GM19455 (cell line): ENCODE data around the gene AVP.
"Not testable (repeated sequence)": the region's sequence is repeated elsewhere in the genome, so short reads cannot be mapped to it uniquely, and the experiment has no call there.

Experiments
- ATAC-seq: cut with Tn5 transposase; IDR thresholded peaks from one replicate; pipeline ENCODE4 v1.9.1; 2021; ENCODE audit not compliant: unreplicated experiment

The AVP gene

DNA sequence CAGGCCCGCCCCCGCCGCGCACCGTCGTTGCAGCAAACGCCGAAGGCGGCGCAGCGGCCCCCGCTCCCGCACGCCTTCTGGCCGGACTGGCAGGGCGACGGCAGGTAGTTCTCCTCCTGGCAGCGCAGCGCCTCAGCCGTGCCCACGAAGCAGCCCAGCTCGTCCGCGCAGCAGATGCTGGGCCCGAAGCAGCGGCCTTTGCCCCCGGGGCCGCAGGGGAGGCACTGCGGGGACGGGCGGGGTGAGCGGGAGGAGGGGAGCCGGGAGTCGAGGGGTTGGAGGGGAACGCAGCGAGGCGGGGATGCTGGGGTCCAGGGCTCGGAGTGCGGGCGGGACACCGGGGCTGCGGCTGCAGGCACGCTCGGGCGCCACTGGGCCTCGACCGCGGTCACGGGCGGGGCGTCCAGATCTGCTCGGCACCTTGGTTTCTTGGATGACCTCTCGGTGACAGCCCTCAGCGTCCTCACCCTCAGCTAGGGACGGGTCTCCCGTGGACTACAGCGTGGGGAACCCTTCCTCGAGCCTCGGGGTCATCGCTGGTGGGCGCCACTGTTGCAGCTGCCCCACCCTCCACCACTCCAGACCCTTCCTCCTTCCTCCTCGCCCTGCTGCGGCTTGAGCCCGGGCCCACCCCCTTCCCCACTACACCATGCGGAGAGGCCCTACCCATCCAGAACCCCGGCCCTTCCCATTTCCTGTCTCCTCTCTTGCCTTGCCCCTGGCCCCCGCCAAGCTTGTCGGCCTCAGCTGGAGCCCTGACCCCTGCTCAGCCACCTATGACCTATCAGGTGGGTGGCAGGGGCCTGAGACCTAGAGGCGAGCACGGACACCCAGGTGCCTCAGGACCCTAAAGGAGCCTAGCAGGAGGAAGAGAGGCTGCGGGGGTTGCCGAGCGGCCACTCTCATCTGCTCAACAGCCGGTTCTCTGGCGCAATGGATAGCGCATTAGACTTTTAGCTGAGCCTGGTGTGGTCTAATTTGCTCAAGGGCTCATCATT is 1.3 kb downstream of the AVP start:
- ATAC-seq: no peak

DNA sequence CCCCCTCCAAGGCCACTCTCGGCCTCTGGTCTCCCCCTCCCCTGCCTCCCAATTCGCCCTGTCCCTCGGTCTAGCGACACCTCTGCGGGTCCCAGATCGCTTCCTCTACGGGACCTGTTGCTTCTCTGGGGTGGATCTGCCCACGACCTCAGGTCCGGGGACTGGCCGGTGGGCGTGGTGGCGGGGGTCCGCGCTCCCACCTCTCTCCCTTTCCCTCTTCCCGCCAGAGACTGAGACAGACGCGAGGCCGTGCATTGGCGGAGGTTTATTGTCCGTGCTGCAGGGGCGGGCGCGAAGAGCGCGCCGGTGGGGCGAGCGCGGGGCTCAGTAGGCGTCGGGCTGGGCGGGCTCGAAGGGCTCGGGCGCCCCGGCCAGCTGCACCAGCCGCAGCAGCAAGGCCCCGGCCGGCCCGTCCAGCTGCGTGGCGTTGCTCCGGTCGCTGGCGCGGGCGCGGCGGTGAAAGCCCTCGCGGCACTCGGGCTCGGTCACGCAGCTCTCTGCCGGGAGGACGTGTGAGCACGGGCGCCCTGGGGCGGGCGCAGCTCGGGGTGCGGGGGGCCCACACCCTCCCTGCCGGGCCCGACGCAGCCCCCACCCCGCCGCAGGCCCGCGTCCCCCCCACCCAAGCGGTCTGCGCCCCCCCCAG is 2.1 kb downstream of the AVP start:
- ATAC-seq: no peak

DNA sequence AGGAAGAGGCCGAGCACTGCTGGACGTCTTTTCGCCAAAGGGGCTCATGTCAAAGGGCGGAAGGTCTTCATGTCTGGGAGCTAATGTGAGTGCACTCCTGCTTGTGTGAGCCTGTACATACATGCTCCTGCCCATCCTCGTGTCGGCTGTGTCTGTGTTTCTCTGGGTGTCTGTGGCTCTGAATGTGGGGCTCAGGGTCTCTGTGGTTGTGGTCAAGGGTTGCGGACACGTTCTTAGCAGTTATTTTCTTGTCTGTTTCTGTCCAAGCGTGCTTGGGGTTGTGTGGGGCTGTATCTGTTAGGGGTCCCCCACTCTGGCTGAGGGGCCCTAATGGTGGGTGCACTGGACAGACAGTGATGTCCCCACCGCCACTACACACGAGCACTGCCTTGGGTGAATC is 2.9 kb downstream of the AVP start:
- no peak for ATAC-seq

DNA sequence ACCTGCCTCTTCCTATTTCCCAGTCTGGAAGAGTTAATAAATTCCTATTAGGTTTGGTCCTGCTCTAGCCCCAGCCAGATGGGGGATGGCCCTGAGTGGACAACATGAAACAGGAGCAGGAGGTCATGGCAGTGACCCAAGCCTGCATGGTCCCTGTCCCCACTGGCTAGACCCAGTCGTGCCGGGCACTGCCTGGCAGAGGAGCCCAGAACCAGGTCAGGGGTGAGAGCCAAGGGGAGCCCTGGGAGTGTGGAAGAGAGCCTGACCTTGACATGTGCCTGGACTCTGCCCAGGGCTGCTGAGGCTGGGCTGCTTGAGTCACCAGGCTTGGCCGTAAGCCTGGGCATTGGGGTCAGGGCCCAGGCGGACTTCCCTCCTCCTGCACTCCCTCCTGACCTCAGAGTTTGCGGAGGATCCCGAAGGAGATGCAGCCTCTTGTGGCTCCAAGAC is 3.6 kb downstream of the AVP start:
- no peak for ATAC-seq

DNA sequence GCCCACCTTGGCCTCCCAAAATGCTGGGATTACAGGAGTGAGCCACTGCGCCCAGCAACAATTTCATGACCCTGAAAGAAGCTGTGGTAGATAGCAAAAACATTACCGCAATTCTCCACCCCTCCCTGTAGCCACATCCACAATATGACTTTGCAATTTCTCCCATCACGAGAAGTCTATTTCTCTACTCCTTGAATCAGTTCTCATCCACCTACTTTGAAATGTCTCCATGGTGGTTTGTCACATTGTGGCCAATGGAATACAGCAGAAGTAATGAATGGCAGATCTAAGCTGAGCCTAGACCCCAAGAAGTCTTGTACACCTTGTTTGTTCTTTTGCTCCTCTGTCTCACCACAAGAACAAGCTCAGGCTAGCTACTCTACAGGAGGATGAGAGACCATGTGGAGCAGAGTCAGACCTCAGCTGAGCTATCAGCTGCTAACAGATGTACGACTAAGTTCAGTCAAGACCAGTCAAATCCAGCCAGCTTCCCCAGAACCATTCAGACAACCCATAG is 6.8 kb downstream of the AVP start:
- ATAC-seq: no peak

DNA sequence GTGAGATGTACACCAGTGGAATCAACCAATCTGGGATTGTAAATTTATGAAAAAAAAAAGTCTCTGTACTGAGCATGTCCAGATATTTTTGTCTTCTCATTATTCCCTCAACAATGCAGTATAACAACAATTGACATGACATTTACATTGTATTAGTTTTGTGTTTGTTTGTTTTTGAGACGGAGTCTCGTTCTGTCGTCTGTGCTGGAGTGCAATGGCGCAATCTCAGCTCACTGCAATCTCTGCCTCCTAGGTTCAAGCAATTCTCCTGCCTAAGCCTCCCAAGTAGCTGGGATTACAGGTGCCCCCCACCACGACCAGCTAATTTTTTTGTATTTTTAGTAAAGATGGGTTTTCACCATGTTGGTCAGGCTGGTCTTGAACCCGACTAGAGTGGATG is 9.2 kb downstream of the AVP start:
- ATAC-seq: not testable (repeated sequence)

DNA sequence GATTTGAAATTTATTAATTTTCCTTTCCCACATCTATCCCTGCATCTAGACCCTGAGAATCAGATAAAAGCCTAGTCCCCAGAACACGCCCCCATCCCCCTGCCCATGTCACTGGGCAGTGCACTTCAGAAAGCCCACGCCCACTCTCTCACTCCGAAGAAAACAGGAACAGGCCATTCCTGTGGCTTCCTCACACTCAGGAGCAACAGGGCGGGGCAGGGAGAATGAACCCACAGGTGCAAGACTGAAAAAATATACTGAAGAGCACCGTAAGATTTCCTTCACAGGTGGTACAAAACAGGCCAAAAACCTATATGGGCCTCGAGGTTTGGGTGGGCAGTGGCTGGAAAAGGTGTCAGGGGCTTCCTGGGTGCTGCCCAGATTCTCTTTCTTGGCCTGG is 9.7 kb downstream of the AVP start:
- ATAC-seq: no peak

DNA sequence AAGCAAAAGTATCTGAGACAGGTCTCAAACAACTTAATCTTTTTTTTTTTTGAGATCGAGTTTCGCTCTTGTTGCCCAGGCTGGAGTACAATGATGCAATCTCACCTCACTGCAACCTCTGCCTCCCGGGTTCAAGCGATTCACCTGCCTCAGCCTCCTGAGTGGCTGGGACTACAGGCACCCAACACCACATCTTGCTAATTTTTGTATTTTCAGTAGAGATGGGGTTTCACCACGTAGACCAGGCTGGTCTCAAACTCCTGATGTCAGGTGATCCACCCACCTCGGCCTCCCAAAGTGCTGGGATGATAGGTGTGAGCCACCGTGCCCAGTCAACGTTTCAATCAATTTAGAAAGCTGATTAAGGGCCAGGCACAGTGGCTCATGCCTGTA is 11.3 kb downstream of the AVP start:
- ATAC-seq: not testable (repeated sequence)

DNA sequence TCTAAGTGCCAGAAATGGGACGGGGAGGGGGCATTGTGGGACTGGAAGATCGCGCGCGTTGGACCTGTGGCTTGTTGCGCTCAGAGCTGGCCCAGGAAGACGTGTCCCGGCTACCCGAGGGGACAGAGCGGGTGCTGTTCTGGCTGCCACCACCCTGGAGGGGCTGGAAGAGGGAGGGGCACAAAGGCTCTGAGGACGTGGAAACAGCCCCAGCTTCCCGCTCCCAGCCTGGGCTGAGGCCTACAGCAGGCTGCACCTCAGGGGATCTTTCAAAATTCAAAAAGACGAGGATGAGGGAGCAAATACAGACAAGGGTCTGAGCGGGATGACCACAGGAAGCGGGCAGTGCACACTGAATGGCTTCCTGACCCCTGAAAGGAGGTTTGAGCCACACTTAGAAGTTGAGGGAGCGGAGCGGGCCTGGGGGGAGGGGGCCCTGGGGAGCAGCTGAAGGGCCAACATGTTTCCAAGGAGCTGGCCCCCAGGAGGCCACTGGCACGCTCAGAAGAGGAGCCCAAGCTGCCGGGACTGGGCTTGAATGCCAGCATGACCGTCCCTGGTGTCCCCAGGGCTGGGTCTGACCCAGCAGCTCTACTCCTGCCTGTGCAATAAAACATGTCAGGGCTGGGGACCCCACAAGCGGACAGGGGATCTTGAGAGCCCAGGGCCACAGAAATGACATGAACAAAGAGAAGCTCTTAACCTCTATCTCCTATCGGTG is 11.8 kb downstream of the AVP start:
- no peak for ATAC-seq

DNA sequence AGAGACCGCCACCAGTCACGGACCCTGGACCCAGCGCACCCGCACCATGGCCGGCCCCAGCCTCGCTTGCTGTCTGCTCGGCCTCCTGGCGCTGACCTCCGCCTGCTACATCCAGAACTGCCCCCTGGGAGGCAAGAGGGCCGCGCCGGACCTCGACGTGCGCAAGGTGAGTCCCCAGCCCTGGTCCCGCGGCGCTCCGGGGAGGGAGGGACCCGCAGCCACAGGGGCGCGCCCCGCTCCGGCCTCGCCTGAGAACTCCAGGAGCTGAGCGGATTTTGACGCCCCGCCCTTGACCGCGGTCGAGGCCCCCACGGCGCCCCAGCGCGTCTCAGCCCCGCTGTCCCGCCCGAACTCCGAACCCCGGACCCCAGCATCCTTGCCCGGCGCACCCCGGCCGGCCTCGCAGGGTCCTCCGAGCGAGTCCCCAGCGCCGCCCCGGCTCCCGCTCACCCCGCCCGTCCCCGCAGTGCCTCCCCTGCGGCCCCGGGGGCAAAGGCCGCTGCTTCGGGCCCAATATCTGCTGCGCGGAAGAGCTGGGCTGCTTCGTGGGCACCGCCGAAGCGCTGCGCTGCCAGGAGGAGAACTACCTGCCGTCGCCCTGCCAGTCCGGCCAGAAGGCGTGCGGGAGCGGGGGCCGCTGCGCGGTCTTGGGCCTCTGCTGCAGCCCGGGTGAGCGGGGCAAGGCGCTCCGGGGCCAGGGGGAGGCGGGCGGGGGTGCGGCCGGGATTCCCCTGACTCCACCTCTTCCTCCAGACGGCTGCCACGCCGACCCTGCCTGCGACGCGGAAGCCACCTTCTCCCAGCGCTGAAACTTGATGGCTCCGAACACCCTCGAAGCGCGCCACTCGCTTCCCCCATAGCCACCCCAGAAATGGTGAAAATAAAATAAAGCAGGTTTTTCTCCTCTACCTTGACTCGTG is 12.7 kb downstream of the AVP start, which contains the start of gene OXT:
OXT (plus strand) TSS at position 11 of the 920 bp plus-strand sequence; CDS start at position 47, 36 bp downstream.
- ATAC-seq: no peak

DNA sequence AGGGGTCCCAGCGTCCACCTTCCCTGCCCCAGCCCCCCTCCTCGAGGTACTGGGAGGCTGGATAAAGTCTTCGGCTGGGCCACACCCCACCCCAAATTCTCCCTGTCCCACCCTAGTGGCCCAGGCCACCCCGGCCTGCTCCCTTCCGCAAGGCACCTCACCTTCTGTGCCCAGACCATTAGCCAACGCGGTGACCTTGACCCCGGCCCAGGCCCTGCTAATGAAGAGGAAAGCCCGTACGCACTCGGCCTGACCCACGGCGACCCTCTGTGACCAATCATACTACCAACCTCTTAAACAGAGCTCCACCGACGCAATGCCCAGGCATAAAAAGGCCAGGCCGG is 13.3 kb downstream of the AVP start:
- no peak for ATAC-seq

DNA sequence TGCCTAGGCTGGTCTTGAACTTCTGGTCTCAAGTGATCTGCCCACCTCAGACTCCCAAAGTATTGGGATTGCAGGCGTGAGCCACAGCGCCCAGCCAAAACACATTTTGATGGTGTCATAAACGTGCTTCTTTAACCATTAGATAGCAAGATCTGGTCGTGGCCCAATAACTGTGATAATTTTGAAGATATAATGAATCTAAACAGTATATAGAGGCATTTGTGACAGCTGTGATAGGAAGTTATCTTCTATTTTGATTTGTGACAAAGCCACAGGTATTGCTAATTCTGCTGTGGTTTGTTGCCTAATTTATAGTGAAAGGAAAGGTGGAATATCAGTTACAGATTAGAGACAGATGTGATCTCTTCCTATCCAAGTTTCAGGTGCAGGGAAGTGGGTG is 13.8 kb downstream of the AVP start:
- ATAC-seq: no peak

DNA sequence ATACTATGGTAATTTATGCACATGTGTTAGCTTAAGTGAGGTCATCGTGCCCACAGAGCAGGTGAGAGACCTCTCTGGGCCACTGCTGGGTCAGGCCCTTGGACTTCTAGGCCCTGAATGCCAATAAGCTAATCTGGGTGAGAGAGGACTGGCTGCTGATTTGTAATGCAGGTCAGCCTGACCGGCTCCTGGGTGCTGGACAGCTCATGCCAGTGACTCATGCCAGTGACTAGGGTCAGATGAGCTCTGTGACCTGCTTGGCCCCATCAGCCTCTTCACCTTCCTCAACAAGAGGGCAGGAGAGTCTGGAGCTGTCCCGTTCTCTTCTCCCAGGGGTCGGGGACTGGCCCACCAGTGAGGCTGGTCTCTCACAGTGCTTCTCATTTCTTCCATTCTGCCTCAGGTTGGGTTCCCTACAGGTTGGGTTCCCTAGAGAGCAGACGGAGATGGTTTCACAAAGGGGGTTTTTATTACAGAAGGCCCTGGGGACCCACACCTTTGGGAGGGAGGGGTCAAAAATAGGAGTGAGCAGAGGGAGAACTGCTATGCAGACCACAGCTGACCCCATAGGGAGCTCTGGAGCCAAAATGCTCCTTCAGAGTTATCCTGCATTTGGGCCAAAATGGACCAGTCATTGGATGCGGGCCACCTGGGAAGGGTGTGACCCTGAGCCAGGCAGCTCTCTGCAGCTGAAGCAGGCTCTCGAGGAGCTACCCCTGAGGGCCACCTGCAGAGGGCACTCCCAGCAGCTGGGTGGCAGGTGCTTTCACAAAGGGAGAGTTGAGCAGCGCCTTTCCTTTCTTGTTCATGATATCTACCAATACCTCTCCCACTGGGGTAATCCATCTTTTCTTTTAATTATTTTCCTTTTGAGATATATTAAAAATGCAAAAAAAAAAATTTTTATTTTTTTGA is 15.3 kb downstream of the AVP start:
- no peak for ATAC-seq

DNA sequence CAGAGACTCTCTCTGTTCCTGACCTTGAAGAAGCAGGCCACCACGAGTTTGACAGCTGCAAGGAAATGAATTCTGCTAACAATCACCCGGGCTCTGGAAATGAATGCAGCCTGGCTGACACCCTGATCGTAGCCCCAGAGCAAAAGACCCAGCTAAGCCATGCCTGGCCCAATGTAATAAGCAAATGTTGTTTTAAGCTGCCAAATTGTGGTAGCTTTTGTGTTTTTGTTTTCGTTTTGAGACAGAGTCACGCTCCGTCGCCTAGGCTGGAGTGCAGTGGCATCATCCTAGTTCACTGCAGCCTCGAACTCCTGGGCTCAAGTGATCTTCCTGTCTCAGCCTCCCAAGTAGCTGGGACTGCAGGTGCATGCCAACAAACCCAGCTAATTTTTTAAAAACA is 16.4 kb downstream of the AVP start:
- no peak for ATAC-seq

DNA sequence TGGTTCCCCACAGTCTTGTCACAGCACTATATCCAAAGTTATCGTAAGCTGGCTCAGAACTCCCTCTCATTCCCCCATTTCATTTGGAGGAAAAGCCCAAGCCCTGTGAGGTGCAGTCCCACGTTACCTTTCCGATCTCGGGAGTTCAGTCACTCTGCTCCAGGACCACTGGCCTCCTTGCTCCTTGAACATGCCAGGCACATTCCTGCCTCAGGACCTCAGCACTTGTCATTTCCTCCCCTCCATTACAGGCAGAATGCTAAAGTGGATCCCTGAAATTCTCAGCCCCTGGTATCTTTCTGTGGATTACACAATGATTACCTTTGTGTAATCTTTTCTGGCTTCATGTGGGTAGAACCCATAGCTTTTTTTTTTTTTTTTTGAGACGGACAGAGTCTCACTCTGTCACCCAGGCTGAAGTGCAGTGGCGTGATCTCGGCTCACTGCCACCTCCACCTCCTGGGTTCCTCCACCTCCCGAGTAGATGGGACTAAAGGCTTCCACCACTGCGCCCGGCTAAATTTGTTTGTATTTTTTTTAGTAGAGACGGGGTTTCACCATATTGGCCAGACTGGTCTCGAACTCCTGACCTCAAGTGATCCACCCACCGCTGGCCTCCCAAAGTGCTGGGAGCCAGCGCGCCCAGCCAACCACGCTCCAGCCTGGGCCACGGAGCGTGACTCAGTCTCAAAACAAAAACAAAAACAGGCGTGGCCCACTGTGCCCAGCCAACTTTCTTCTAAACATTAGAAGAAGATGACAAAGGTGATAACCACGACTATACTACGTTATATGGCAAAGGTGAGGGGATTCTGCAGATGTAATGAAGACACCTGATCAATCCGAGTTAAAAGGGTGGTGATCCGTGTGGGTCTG is 17.1 kb downstream of the AVP start:
- ATAC-seq: no peak

DNA sequence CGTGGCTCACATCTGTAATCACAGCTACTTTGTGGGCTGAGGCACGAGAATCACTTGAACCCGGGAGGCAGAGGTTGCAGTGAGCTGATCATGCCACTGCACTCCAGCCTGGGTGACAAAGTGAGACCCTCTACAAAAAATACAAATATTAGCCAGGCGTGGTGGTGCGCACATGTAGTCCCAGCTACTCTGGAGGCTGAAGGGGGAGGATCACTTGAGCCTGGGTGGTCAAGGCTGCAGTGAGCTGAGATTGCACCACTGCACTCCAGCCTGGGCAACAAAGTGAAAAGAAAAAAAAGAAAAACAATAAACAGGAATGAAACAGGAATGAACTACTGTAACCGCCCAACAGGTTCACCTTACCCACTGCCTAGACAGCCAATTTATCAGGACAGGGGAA is 20.4 kb downstream of the AVP start:
- ATAC-seq: not testable (repeated sequence)

DNA sequence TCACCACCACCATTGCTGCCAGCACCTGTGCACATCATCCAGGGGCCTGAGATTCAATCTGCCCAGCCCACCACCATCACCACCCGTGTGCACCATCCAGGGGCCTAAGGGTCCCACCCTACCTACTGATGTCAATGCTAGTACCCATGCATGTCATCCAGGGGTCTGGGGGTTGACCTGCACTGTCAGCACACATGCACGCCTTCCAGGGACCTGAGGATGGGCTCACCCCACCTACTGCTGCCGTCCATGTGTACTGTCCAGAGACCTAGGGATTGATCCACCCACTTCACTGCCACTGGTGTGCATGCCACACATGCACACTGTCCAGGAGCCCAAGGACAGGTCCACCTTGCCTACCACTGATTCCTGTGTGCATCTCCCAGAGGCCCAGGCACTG is 25.0 kb downstream of the AVP start:
- no peak for ATAC-seq

DNA sequence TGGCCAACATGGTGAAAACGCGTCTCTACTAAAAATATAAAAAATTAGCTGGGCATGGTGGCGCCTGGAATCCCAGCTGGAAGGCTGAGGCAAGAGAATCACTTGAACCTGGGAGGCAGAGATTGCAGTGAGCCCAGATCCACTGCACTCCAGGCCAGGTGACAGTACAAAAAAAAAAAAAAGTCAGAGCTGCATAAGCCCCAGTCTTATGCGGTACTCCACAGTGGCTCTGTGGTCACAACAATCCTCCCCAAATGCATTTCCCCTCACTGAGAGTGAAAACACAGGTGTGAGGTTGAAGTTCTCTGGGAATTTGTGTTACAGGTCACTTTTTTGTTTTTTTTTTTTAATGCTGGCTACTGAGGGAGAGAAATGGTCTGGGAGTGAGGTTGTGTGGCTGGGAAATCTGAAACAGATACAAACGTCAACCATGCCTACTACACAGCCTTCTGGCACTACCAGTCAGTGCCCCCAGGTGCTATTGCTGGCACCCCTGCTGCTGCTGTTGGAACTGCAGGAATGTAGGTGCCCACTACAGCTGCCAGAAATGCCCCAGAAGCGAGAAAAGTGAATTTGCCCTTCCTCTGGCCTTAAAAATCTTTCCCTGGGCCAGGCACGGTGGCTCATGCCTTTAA is 33.0 kb downstream of the AVP start:
- no peak for ATAC-seq
